ENCODE data around the gene FCHO2. TPM values are rescaled to one million over a fixed set of nuclear protein-coding genes. Genes with fewer than 3 reads are reported as not detected.

The FCHO2 gene
- total RNA-seq, 2 donors from 2014 or later, result 16.8 to 18.5 TPM

DNA sequence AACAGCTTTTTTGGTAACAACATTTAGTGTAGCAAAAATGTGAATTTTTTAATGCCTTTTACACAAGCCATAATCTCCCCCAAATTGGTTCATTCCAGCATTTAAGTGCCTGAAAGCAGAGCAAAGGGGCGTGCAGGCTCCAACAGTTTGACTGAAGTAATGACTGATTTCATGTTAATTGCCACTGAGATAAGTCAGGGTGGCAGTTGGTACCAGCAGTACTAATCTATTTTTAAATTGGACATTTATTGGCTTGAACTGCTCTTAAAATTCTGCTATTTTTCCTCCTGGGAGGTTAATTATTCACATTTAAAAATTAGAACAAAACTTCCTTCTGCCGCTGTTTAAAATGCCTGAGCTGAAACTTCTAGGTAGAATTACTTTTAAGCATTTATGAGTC, 176.9 kb downstream of the FCHO2 start:
- Mint-ChIP-seq H3K9me3 (peaks cover 2% of the 10 kb centered on the region), H3K36me3 (ENCODE audit: low read depth) (no peaks in the 10 kb centered on the region), H3K27ac (no peak overlapping the region), H3K4me1 (peaks cover 27% of the 10 kb centered on the region), H3K4me3 (no peak overlapping the region), H3K27me3 (ENCODE audit: insufficient read depth) (peaks cover 2% of the 10 kb centered on the region)
- Histone ChIP-seq H3K27me3 (ENCODE audit: control insufficient read depth, insufficient read depth, low read length, poor library complexity, severe bottlenecking) (no peaks in the 10 kb centered on the region), H3K27ac (ENCODE audit: low read depth, low read length) (no peak overlapping the region), H3K4me3 (ENCODE audit: low read length) (no peak overlapping the region), H3K4me1 (ENCODE audit: control insufficient read depth, insufficient read depth, low read length) (no peaks in the 10 kb centered on the region), H3K9me3 (ENCODE audit: control insufficient read depth, low read length) (no peaks in the 10 kb centered on the region), H3K9ac (ENCODE audit: extremely low read depth, low read length, poor library complexity, severe bottlenecking) (no peak overlapping the region), H3K36me3 (ENCODE audit: control insufficient read depth, insufficient read depth, low read length) (no peaks in the 10 kb centered on the region)
- WGBS, 2 experiments (ENCODE audit: insufficient coverage in 1 of 2, insufficient read length in 1 of 2), result 83 to 97% methylated on average over 1 to 2 of the region's 2 CpGs
- TF ChIP-seq CTCF (conservative IDR thresholded peaks at IDR 0.05), result no peak
- DNase-seq, result no peak

GRCh38 chr5:73135021-73135420, 179.2 kb downstream of the FCHO2 start:
- Histone ChIP-seq H3K9ac (ENCODE audit: extremely low read depth, low read length, poor library complexity, severe bottlenecking) (no peak overlapping the region), H3K4me1 (ENCODE audit: control insufficient read depth, insufficient read depth, low read length) (no peaks in the 10 kb centered on the region), H3K4me3 (ENCODE audit: low read length) (no peak overlapping the region), H3K9me3 (ENCODE audit: control insufficient read depth, low read length) (no peaks in the 10 kb centered on the region), H3K36me3 (ENCODE audit: control insufficient read depth, insufficient read depth, low read length) (no peaks in the 10 kb centered on the region), H3K27me3 (ENCODE audit: control insufficient read depth, insufficient read depth, low read length, poor library complexity, severe bottlenecking) (no peaks in the 10 kb centered on the region), H3K27ac (ENCODE audit: low read depth, low read length) (no peak overlapping the region)
- Mint-ChIP-seq H3K4me3 (no peak overlapping the region), H3K27me3 (ENCODE audit: insufficient read depth) (peaks cover under 1% of the 10 kb centered on the region), H3K4me1 (peaks cover 27% of the 10 kb centered on the region), H3K9me3 (no peaks in the 10 kb centered on the region), H3K36me3 (ENCODE audit: low read depth) (no peaks in the 10 kb centered on the region), H3K27ac (peak overlapping the region; percentile 41)
- DNase-seq, result no peak
- TF ChIP-seq CTCF (conservative IDR thresholded peaks at IDR 0.05), result no peak
- WGBS, 2 experiments (ENCODE audit: insufficient coverage in 1 of 2, insufficient read length in 1 of 2), result 88 to 91% methylated on average over 3 of the region's 3 CpGs

DNA sequence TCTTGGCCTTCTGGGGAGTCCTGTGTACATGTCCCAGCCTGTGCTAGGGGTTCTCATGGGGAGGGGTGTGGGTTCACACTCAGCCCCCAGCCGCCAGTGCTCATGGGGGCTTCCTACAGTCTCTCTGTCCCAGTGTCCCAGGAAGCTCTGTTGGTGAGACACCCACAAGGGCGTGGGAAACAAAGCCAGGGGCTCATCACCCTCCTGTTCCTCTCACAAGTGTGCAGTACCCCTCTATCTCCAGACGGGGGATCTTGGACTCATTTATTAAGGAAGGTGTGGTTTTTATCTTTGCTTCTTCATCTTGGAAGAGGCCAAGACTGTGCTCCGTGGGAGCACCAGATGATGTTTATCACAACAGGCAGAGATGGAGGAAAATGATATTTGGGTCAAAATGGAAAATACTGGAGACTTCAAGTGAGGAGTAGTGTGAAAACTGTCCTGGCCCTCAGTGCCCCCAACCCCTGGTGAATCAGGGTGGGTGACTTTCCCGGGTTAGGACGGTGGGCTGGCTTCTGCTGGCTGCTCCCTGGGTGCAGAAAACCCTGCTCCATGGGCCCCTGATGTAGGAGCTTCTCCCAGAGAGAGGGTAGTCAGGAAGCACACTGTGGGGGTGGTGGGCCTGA, 179.7 kb downstream of the FCHO2 start:
- Histone ChIP-seq H3K9me3 (ENCODE audit: control insufficient read depth, low read length) (no peaks in the 10 kb centered on the region), H3K9ac (ENCODE audit: extremely low read depth, low read length, poor library complexity, severe bottlenecking) (no peak overlapping the region), H3K27ac (ENCODE audit: low read depth, low read length) (no peak overlapping the region), H3K36me3 (ENCODE audit: control insufficient read depth, insufficient read depth, low read length) (no peaks in the 10 kb centered on the region), H3K27me3 (ENCODE audit: control insufficient read depth, insufficient read depth, low read length, poor library complexity, severe bottlenecking) (no peaks in the 10 kb centered on the region), H3K4me3 (ENCODE audit: low read length) (no peak overlapping the region), H3K4me1 (ENCODE audit: control insufficient read depth, insufficient read depth, low read length) (no peaks in the 10 kb centered on the region)
- Mint-ChIP-seq H3K4me1 (peaks cover 24% of the 10 kb centered on the region), H3K36me3 (ENCODE audit: low read depth) (no peaks in the 10 kb centered on the region), H3K9me3 (no peaks in the 10 kb centered on the region), H3K4me3 (no peak overlapping the region), H3K27me3 (ENCODE audit: insufficient read depth) (no peaks in the 10 kb centered on the region), H3K27ac (peak overlapping the region; percentile 41)
- peak; percentile 64 for TF ChIP-seq CTCF (conservative IDR thresholded peaks at IDR 0.05)
- WGBS, 2 experiments (ENCODE audit: insufficient coverage in 1 of 2, insufficient read length in 1 of 2), result 88 to 91% methylated on average over 1 to 6 of the region's 6 CpGs
- DNase-seq, result peak; percentile 77
